ENCODE data around the gene SEC14L1.

SEC14L1 gene

GRCh38 chr17:77212833-77213777 is 72.3 kb downstream of the SEC14L1 start:
- no peak overlapping the region for H3K4me3 ChIP-seq (ENCODE audit: low read depth, low read length)
- no peak for DNase-seq (ENCODE audit: low read depth)
- TF ChIP-seq CTCF (IDR thresholded peaks at IDR 0.05; ENCODE audit: low read depth, low read length, missing control alignments) = no peak

GRCh38 chr17:77213778-77214132 is 73.0 kb downstream of the SEC14L1 start:
- no peak for TF ChIP-seq CTCF (IDR thresholded peaks at IDR 0.05; ENCODE audit: low read depth, low read length, missing control alignments)
- DNase-seq (ENCODE audit: low read depth) = no peak

GRCh38 chr17:77214328-77214727 is 73.6 kb downstream of the SEC14L1 start:
- no peak overlapping the region for H3K4me3 ChIP-seq (ENCODE audit: low read depth, low read length)
- DNase-seq (ENCODE audit: low read depth) = no peak
- TF ChIP-seq CTCF (IDR thresholded peaks at IDR 0.05; ENCODE audit: low read depth, low read length, missing control alignments) = no peak

More at GRCh38 chr17:77213778-77214132, 73.0 kb downstream of the SEC14L1 start:
- H3K4me3 ChIP-seq (ENCODE audit: low read depth, low read length) = no peak overlapping the region

- TF ChIP-seq CTCF (IDR thresholded peaks at IDR 0.05; ENCODE audit: low read depth, low read length, missing control alignments) = peak; percentile 49
- DNase-seq (ENCODE audit: low read depth) = no peak
- H3K4me3 ChIP-seq (ENCODE audit: low read depth, low read length) = no peak overlapping the region
These were observed 74.0 kb downstream of the SEC14L1 start for GRCh38 chr17:77214743-77215142.

GRCh38 chr17:77215281-77215680 is 74.5 kb downstream of the SEC14L1 start:
- TF ChIP-seq CTCF (IDR thresholded peaks at IDR 0.05; ENCODE audit: low read depth, low read length, missing control alignments) = no peak
- H3K4me3 ChIP-seq (ENCODE audit: low read depth, low read length) = no peak overlapping the region
- DNase-seq (ENCODE audit: low read depth) = no peak

GRCh38 chr17:77216486-77216885 is 75.7 kb downstream of the SEC14L1 start:
- no peak overlapping the region for H3K4me3 ChIP-seq (ENCODE audit: low read depth, low read length)
- DNase-seq (ENCODE audit: low read depth) = no peak
- TF ChIP-seq CTCF (IDR thresholded peaks at IDR 0.05; ENCODE audit: low read depth, low read length, missing control alignments) = no peak

GRCh38 chr17:77217123-77217522 is 76.4 kb downstream of the SEC14L1 start:
- DNase-seq (ENCODE audit: low read depth) = no peak
- no peak overlapping the region for H3K4me3 ChIP-seq (ENCODE audit: low read depth, low read length)
- TF ChIP-seq CTCF (IDR thresholded peaks at IDR 0.05; ENCODE audit: low read depth, low read length, missing control alignments) = no peak

All from GM12864 (cell line).